GM23338 (cell line): ENCODE results near the gene MRPL52. TPM values are rescaled to one million over a fixed set of nuclear protein-coding genes. Genes with fewer than 3 reads are reported as not detected.

Experiments used
- ATAC-seq: fragments of 200-7000 bp; cut with Tn5 transposase; 3 replicates; pipeline ENCODE4 v1.9.1; 2020
- DNase-seq: peaks from one replicate; pipeline ENCODE4 v3.0.0-alpha.2; 2015; ENCODE audit warnings: low spot score
- H2AFZ ChIP-seq: fragments of 200-600 bp; sonication (generic); 2 replicates; pipeline ENCODE4 v1.8.0; 2016; ENCODE audit warnings: antibody characterized with exemption, mild to moderate bottlenecking, moderate library complexity
- H3F3A ChIP-seq: fragments of 200-600 bp; sonication (generic); replicated peaks from 2 replicates; pipeline ENCODE4 v1.8.0; 2017; ENCODE audit warnings: antibody characterized with exemption, mixed run types, low read depth
- H3K27ac ChIP-seq: fragments of 200-600 bp; sonication (generic); 2 replicates; pipeline ENCODE4 v1.6.1; 2016; ENCODE audit warnings: low read depth
- H3K27me3 ChIP-seq: fragments of 200-600 bp; sonication (generic); 2 replicates; pipeline ENCODE4 v1.8.0; 2016; ENCODE audit warnings: mild to moderate bottlenecking, mixed run types, moderate library complexity; ENCODE audit not compliant: insufficient read depth
- H3K36me3 ChIP-seq: fragments of 200-600 bp; sonication (generic); 2 replicates; pipeline ENCODE4 v1.8.0; 2016; ENCODE audit warnings: mild to moderate bottlenecking; ENCODE audit not compliant: insufficient read depth
- H3K4me1 ChIP-seq: fragments of 200-600 bp; sonication (generic); 2 replicates; pipeline ENCODE4 v1.8.0; 2016; ENCODE audit warnings: mild to moderate bottlenecking, moderate library complexity; ENCODE audit not compliant: insufficient read depth
- H3K4me2 ChIP-seq: fragments of 200-600 bp; sonication (generic); 2 replicates; pipeline ENCODE4 v1.7.1; 2017; ENCODE audit warnings: mixed run types
- H3K4me3 ChIP-seq: fragments of 200-600 bp; sonication (generic); 2 replicates; pipeline ENCODE4 v1.6.1; 2016; ENCODE audit warnings: mixed run types
- H3K79me2 ChIP-seq: fragments of 200-600 bp; sonication (generic); replicated peaks from 2 replicates; pipeline ENCODE4 v1.8.0; 2017; ENCODE audit warnings: mild to moderate bottlenecking; ENCODE audit not compliant: insufficient read depth
- H3K9me2 ChIP-seq: fragments of 200-600 bp; sonication (generic); 2 replicates; pipeline ENCODE4 v1.8.0; 2017; ENCODE audit not compliant: insufficient read depth
- H4K20me1 ChIP-seq: fragments of 200-600 bp; sonication (generic); replicated peaks from 2 replicates; pipeline ENCODE4 v1.8.0; 2017; ENCODE audit warnings: mild to moderate bottlenecking; ENCODE audit not compliant: insufficient read depth
- H3K27ac Mint-ChIP-seq: 2 replicates; pipeline ENCODE4 v1.8.0; 2020; ENCODE audit warnings: inconsistent platforms, mild to moderate bottlenecking, moderate library complexity, mixed read lengths
- H3K27me3 Mint-ChIP-seq: 3 replicates; pipeline ENCODE4 v1.8.0; 2022; ENCODE audit warnings: low read depth, mild to moderate bottlenecking, moderate library complexity, mixed read lengths, inconsistent platforms; ENCODE audit not compliant: insufficient read depth, poor library complexity
- H3K36me3 Mint-ChIP-seq: 3 replicates; pipeline ENCODE4 v1.8.0; 2021; ENCODE audit warnings: low read depth, mild to moderate bottlenecking, inconsistent platforms, moderate library complexity, mixed read lengths
- H3K4me1 Mint-ChIP-seq: 3 replicates; pipeline ENCODE4 v1.8.0; 2020; ENCODE audit warnings: mild to moderate bottlenecking, inconsistent platforms, mixed read lengths
- H3K4me3 Mint-ChIP-seq: 3 replicates; pipeline ENCODE4 v1.8.0; 2021; ENCODE audit warnings: moderate library complexity, mild to moderate bottlenecking, inconsistent platforms, mixed read lengths
- H3K9me3 Mint-ChIP-seq: 3 replicates; pipeline ENCODE4 v1.8.0; 2020; ENCODE audit warnings: moderate library complexity, mild to moderate bottlenecking, inconsistent platforms, mixed read lengths
- EZH2phosphoT487 ChIP-seq: fragments of 200-600 bp; sonication (generic); IDR thresholded peaks from one replicate; pipeline ENCODE4 v1.8.1; 2018; ENCODE audit warnings: antibody characterized with exemption; ENCODE audit not compliant: unreplicated experiment
- JUNB ChIP-seq: IDR thresholded peaks from one replicate; pipeline ENCODE4 v1.6.1; 2016; ENCODE audit warnings: antibody characterized with exemption; ENCODE audit not compliant: unreplicated experiment
- NANOG ChIP-seq: IDR thresholded peaks from 2 replicates; pipeline ENCODE4 v1.6.1; 2016; ENCODE audit warnings: antibody characterized with exemption, borderline replicate concordance
- POLR2AphosphoS5 ChIP-seq: IDR thresholded peaks from 2 replicates; pipeline ENCODE4 v1.6.1; 2016; ENCODE audit warnings: antibody characterized with exemption, low read depth
- REST ChIP-seq: IDR thresholded peaks from one replicate; pipeline ENCODE4 v1.6.1; 2018; ENCODE audit warnings: antibody characterized with exemption; ENCODE audit not compliant: unreplicated experiment
- ZNF114 ChIP-seq: fragments of 250-450 bp; sonication (Bioruptor Pico); IDR thresholded peaks from 2 replicates; pipeline ENCODE4 v1.5.0; 2020; ENCODE audit warnings: mild to moderate bottlenecking, moderate library complexity
- ZNF331 ChIP-seq: fragments of 250-450 bp; sonication (Bioruptor Pico); IDR thresholded peaks from 2 replicates; pipeline ENCODE4 v1.5.0; 2020; ENCODE audit warnings: low read depth, mild to moderate bottlenecking, moderate library complexity
- polyA plus RNA-seq: library from polyadenylated mRNA; unstranded; fragments of >200 nt; fragmentation: Nextera tagmentation; extraction: Ambion mirVana; gene quantifications from 2 replicates; pipeline ENCODE4 v1.2.1, GENCODE V29; 2016
- total RNA-seq: library from RNA; depleted of rRNA; stranded (reverse); fragments of >200 nt; shearing (Covaris generic); gene quantifications from 2 replicates; pipeline ENCODE4 v1.2.3, GENCODE V29; 2014
- TF ChIP-seq, protein P1 (sequence below), 2 experiments: fragments of 200-600 bp in 1 of 2; sonication (generic) in 1 of 2; conservative IDR thresholded peaks; 2 replicates each; pipeline versions ENCODE4 v1.5.1 to v1.6.1; 2016 to 2017; ENCODE audit warnings: antibody characterized with exemption in 2 of 2, low read depth in 2 of 2, mild to moderate bottlenecking in 2 of 2, moderate library complexity in 1 of 2
- TF ChIP-seq, protein P2 (sequence below): fragments of 250-450 bp; sonication (Bioruptor Pico); IDR thresholded peaks from 2 replicates; pipeline ENCODE4 v1.5.0; 2020; ENCODE audit warnings: mild to moderate bottlenecking, moderate library complexity

The MRPL52 gene
- total and polyA plus RNA-seq, 2 experiments from 2014 or later = 131 to 617 TPM

GRCh38 chr14:22875748-22876319 lies 46.1 kb downstream of the MRPL52 start:
- Histone ChIP-seq H3K4me3 (no peak overlapping the region), H2AFZ (no peak overlapping the region), H4K20me1 (no peaks in the 10 kb centered on the region), H3K27ac (no peak overlapping the region), H3K79me2 (no peaks in the 10 kb centered on the region), H3F3A (peaks cover 2% of the 10 kb centered on the region; the same call in 1 of the 2 replicates), H3K36me3 (no peaks in the 10 kb centered on the region), H3K4me1 (peaks cover 6% of the 10 kb centered on the region), H3K27me3 (no peaks in the 10 kb centered on the region), H3K9me2 (no peaks in the 10 kb centered on the region), H3K4me2 (no peak overlapping the region)
- ATAC-seq (no peak), DNase-seq (no peak)
- peaks cover 23% of the 10 kb centered on the region for H3K36me3 Mint-ChIP-seq
- no peak overlapping the region for H3K4me3 Mint-ChIP-seq
- TF ChIP-seq POLR2AphosphoS5 = no peak
- TF ChIP-seq, protein P1, sequence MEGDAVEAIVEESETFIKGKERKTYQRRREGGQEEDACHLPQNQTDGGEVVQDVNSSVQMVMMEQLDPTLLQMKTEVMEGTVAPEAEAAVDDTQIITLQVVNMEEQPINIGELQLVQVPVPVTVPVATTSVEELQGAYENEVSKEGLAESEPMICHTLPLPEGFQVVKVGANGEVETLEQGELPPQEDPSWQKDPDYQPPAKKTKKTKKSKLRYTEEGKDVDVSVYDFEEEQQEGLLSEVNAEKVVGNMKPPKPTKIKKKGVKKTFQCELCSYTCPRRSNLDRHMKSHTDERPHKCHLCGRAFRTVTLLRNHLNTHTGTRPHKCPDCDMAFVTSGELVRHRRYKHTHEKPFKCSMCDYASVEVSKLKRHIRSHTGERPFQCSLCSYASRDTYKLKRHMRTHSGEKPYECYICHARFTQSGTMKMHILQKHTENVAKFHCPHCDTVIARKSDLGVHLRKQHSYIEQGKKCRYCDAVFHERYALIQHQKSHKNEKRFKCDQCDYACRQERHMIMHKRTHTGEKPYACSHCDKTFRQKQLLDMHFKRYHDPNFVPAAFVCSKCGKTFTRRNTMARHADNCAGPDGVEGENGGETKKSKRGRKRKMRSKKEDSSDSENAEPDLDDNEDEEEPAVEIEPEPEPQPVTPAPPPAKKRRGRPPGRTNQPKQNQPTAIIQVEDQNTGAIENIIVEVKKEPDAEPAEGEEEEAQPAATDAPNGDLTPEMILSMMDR (conservative IDR thresholded peaks at IDR 0.05; ENCODE audit: low read depth in 2 of 2) = no peak
- H3K27me3 Mint-ChIP-seq = peaks cover 13% of the 10 kb centered on the region
- no peak overlapping the region for H3K27ac Mint-ChIP-seq
- H3K4me1 Mint-ChIP-seq = peaks cover 7% of the 10 kb centered on the region
- no peaks in the 10 kb centered on the region for H3K9me3 Mint-ChIP-seq

- Mint-ChIP-seq H3K4me1 (peaks cover 12% of the 10 kb centered on the region), H3K27me3 (peaks cover 19% of the 10 kb centered on the region), H3K9me3 (no peaks in the 10 kb centered on the region), H3K4me3 (no peak overlapping the region), H3K27ac (no peak overlapping the region), H3K36me3 (peaks cover 23% of the 10 kb centered on the region)
- Histone ChIP-seq H3K36me3 (no peaks in the 10 kb centered on the region), H3K79me2 (no peaks in the 10 kb centered on the region), H3K4me3 (no peak overlapping the region), H3K4me1 (peaks cover 9% of the 10 kb centered on the region), H3F3A (0 out of 2 replicates have a peak, but pooled peaks cover 5% of the 10 kb centered on the region), H3K4me2 (no peak overlapping the region), H3K27ac (no peak overlapping the region), H4K20me1 (no peaks in the 10 kb centered on the region), H2AFZ (no peak overlapping the region), H3K9me2 (no peaks in the 10 kb centered on the region), H3K27me3 (no peaks in the 10 kb centered on the region)
- no peak for ATAC-seq
- DNase-seq = no peak
- TF ChIP-seq EZH2phosphoT487 = no peak
- no peak for TF ChIP-seq ZNF114 (CRISPR knock-in tag)
- TF ChIP-seq, protein P2, sequence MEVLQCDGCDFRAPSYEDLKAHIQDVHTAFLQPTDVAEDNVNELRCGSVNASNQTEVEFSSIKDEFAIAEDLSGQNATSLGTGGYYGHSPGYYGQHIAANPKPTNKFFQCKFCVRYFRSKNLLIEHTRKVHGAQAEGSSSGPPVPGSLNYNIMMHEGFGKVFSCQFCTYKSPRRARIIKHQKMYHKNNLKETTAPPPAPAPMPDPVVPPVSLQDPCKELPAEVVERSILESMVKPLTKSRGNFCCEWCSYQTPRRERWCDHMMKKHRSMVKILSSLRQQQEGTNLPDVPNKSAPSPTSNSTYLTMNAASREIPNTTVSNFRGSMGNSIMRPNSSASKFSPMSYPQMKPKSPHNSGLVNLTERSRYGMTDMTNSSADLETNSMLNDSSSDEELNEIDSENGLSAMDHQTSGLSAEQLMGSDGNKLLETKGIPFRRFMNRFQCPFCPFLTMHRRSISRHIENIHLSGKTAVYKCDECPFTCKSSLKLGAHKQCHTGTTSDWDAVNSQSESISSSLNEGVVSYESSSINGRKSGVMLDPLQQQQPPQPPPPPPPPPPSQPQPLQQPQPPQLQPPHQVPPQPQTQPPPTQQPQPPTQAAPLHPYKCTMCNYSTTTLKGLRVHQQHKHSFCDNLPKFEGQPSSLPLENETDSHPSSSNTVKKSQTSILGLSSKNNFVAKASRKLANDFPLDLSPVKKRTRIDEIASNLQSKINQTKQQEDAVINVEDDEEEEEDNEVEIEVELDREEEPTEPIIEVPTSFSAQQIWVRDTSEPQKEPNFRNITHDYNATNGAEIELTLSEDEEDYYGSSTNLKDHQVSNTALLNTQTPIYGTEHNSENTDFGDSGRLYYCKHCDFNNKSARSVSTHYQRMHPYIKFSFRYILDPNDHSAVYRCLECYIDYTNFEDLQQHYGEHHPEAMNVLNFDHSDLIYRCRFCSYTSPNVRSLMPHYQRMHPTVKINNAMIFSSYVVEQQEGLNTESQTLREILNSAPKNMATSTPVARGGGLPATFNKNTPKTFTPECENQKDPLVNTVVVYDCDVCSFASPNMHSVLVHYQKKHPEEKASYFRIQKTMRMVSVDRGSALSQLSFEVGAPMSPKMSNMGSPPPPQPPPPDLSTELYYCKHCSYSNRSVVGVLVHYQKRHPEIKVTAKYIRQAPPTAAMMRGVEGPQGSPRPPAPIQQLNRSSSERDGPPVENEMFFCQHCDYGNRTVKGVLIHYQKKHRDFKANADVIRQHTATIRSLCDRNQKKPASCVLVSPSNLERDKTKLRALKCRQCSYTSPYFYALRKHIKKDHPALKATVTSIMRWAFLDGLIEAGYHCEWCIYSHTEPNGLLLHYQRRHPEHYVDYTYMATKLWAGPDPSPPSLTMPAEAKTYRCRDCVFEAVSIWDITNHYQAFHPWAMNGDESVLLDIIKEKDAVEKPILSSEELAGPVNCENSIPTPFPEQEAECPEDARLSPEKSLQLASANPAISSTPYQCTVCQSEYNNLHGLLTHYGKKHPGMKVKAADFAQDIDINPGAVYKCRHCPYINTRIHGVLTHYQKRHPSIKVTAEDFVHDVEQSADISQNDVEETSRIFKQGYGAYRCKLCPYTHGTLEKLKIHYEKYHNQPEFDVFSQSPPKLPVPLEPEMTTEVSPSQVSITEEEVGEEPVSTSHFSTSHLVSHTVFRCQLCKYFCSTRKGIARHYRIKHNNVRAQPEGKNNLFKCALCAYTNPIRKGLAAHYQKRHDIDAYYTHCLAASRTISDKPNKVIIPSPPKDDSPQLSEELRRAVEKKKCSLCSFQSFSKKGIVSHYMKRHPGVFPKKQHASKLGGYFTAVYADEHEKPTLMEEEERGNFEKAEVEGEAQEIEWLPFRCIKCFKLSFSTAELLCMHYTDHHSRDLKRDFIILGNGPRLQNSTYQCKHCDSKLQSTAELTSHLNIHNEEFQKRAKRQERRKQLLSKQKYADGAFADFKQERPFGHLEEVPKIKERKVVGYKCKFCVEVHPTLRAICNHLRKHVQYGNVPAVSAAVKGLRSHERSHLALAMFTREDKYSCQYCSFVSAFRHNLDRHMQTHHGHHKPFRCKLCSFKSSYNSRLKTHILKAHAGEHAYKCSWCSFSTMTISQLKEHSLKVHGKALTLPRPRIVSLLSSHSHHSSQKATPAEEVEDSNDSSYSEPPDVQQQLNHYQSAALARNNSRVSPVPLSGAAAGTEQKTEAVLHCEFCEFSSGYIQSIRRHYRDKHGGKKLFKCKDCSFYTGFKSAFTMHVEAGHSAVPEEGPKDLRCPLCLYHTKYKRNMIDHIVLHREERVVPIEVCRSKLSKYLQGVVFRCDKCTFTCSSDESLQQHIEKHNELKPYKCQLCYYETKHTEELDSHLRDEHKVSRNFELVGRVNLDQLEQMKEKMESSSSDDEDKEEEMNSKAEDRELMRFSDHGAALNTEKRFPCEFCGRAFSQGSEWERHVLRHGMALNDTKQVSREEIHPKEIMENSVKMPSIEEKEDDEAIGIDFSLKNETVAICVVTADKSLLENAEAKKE (CRISPR knock-in tag) = no peak
- TF ChIP-seq NANOG = no peak
- no peak for TF ChIP-seq POLR2AphosphoS5
- no peak for TF ChIP-seq REST
- no peak for TF ChIP-seq JUNB
- no peak for TF ChIP-seq ZNF331 (CRISPR knock-in tag)
These were observed 47.4 kb downstream of the MRPL52 start for GRCh38 chr14:22877000-22877501.
